HG02588 (cell line): ENCODE measurements around the gene IL20RA.
"Not testable (repeated sequence)": the region's sequence is repeated elsewhere in the genome, so short reads cannot be mapped to it uniquely, and the experiment has no call there.

Experiments used
- ATAC-seq: cut with Tn5 transposase; IDR thresholded peaks from one replicate; pipeline ENCODE4 v1.9.1; 2021; ENCODE audit warnings: mild to moderate bottlenecking, moderate library complexity; ENCODE audit not compliant: unreplicated experiment

Gene IL20RA

GRCh38 chr6:136975089-136975715 lies 69.6 kb downstream of the IL20RA start:
- no peak for ATAC-seq

GRCh38 chr6:136973781-136974180 lies 71.0 kb downstream of the IL20RA start:
- ATAC-seq = not testable (repeated sequence)

- no peak for ATAC-seq
Measured at GRCh38 chr6:136971609-136972008, 73.2 kb downstream of the IL20RA start.

GRCh38 chr6:136969930-136970329 lies 74.8 kb downstream of the IL20RA start:
- ATAC-seq = no peak

- ATAC-seq = no peak
Measured at GRCh38 chr6:136969433-136969832, 75.3 kb downstream of the IL20RA start.

GRCh38 chr6:136968837-136969236 lies 75.9 kb downstream of the IL20RA start:
- ATAC-seq = no peak

GRCh38 chr6:136967876-136968752 lies 76.7 kb downstream of the IL20RA start:
- ATAC-seq = peak; percentile 84

- ATAC-seq = no peak
Measured at GRCh38 chr6:136964398-136964797, 80.4 kb downstream of the IL20RA start.

GRCh38 chr6:136963259-136963658 lies 81.5 kb downstream of the IL20RA start:
- no peak for ATAC-seq

- no peak for ATAC-seq
Measured at GRCh38 chr6:136962661-136963060, 82.1 kb downstream of the IL20RA start.

GRCh38 chr6:136961848-136962247 lies 82.9 kb downstream of the IL20RA start:
- no peak for ATAC-seq

- no peak for ATAC-seq
Measured at GRCh38 chr6:136960781-136961180, 84.0 kb downstream of the IL20RA start.

- not testable (repeated sequence) for ATAC-seq
Measured at GRCh38 chr6:136959935-136960334, 84.8 kb downstream of the IL20RA start.

GRCh38 chr6:136959471-136959891 lies 85.3 kb downstream of the IL20RA start:
- no peak for ATAC-seq

GRCh38 chr6:136958168-136958567 lies 86.6 kb downstream of the IL20RA start:
- no peak for ATAC-seq

- no peak for ATAC-seq
Measured at GRCh38 chr6:136956590-136957544, 87.9 kb downstream of the IL20RA start.

- no peak for ATAC-seq
Measured at GRCh38 chr6:136955123-136955522, 89.6 kb downstream of the IL20RA start.

GRCh38 chr6:136952714-136953260 lies 92.0 kb downstream of the IL20RA start:
- no peak for ATAC-seq

GRCh38 chr6:136950436-136951126 lies 94.2 kb downstream of the IL20RA start:
- ATAC-seq = no peak
